ENCODE data around the gene CCT8. TPM values are rescaled to one million over a fixed set of nuclear protein-coding genes. Genes with fewer than 3 reads are reported as not detected.

The CCT8 gene
- total and polyA plus RNA-seq, 2 experiments from 2014 or later = 304 to 329 TPM

GRCh38 chr21:29098156-29098555 lies 24.7 kb upstream of the CCT8 start (continued):
- no peak for TF ChIP-seq REST (IDR thresholded peaks at IDR 0.05; ENCODE audit: unreplicated experiment)
- TF ChIP-seq ZNF331 (CRISPR knock-in tag; IDR thresholded peaks at IDR 0.05; ENCODE audit: low read depth) = no peak

GRCh38 chr21:29096218-29097015 lies 23.0 kb upstream of the CCT8 start:
- H3K36me3 Mint-ChIP-seq (ENCODE audit: low read depth) = no peaks in the 10 kb centered on the region
- Histone ChIP-seq H3K4me3 (no peak overlapping the region), H3K4me2 (no peak overlapping the region), H3F3A (replicated peaks; ENCODE audit: low read depth) (no peaks in the 10 kb centered on the region), H3K9me2 (ENCODE audit: insufficient read depth) (no peaks in the 10 kb centered on the region), H3K4me1 (ENCODE audit: insufficient read depth) (no peaks in the 10 kb centered on the region; the same call in 1 of the 2 replicates), H3K27me3 (ENCODE audit: insufficient read depth) (no peaks in the 10 kb centered on the region), H3K27ac (ENCODE audit: low read depth) (no peak overlapping the region), H4K20me1 (replicated peaks; ENCODE audit: insufficient read depth) (no peaks in the 10 kb centered on the region), H3K79me2 (replicated peaks; ENCODE audit: insufficient read depth) (no peaks in the 10 kb centered on the region), H3K36me3 (ENCODE audit: insufficient read depth) (no peaks in the 10 kb centered on the region), H2AFZ (no peak overlapping the region)
- TF ChIP-seq STAT1 (IDR thresholded peaks at IDR 0.05; ENCODE audit: unreplicated experiment) = no peak
- TF ChIP-seq EZH2 (IDR thresholded peaks at IDR 0.05; ENCODE audit: low read depth, unreplicated experiment) = no peak
- no peak for TF ChIP-seq REST (IDR thresholded peaks at IDR 0.05; ENCODE audit: unreplicated experiment)
- no peak for TF ChIP-seq NANOG (IDR thresholded peaks at IDR 0.05; ENCODE audit: borderline replicate concordance)
- no peak for TF ChIP-seq ZNF331 (CRISPR knock-in tag; IDR thresholded peaks at IDR 0.05; ENCODE audit: low read depth)
- TF ChIP-seq CREB1 (CRISPR knock-in tag; IDR thresholded peaks at IDR 0.05; ENCODE audit: low read depth) = no peak
- TF ChIP-seq JUNB (IDR thresholded peaks at IDR 0.05; ENCODE audit: unreplicated experiment) = no peak
- TF ChIP-seq POLR2AphosphoS5 (IDR thresholded peaks at IDR 0.05; ENCODE audit: low read depth) = no peak
- no peak for TF ChIP-seq ZNF114 (CRISPR knock-in tag; IDR thresholded peaks at IDR 0.05)
- H3K27me3 Mint-ChIP-seq (ENCODE audit: insufficient read depth, low read depth, poor library complexity) = peaks cover 2% of the 10 kb centered on the region
- H3K4me1 Mint-ChIP-seq = peaks cover 13% of the 10 kb centered on the region
- no peak overlapping the region for H3K4me3 Mint-ChIP-seq
- H3K27ac Mint-ChIP-seq = no peak overlapping the region
- DNase-seq (ENCODE audit: low spot score) (no peak), ATAC-seq (no peak)
- no peaks in the 10 kb centered on the region for H3K9me3 Mint-ChIP-seq
